ENCODE data around the gene APC.
"Not testable (repeated sequence)": the region's sequence is repeated elsewhere in the genome, so short reads cannot be mapped to it uniquely, and the experiment has no call there.

Gene APC

DNA sequence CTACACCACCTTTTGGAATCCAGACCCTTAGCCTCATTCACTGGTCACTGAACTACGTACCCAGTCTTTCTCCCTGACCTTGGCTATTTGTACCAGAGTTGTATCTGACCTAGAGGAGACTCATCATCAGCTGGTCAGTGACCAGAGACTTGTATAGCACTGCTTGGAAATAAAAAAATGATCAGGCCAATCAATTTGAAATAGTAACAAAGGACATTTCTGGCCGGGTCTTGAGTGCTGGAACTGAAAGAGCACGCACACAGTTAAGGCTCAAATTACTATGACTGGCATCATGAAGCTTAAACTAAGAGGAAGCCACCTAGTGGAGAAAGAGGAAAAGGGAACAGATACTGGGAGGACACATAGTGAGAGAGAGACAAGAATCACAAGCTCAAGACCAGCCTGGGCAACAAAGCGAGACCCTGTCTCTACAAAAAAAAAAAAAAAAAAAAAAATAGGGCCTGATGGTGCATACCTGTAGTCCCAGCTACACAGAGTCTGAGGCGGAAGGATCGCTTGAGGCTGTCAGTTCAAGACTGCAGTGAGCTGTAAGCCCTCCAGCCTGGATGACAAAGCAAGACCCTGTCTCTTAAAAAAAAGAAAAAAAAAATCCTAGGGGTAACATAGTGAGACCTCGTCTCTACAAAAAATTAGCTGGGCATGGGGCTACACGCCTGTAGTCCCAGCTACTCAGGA lies 110.6 kb downstream of the APC start:
- in situ Hi-C loops (cut with MboI; ENCODE audit: low sequenced_read_pairs, unreplicated experiment) = no loop called here
- TF ChIP-seq, protein P1, sequence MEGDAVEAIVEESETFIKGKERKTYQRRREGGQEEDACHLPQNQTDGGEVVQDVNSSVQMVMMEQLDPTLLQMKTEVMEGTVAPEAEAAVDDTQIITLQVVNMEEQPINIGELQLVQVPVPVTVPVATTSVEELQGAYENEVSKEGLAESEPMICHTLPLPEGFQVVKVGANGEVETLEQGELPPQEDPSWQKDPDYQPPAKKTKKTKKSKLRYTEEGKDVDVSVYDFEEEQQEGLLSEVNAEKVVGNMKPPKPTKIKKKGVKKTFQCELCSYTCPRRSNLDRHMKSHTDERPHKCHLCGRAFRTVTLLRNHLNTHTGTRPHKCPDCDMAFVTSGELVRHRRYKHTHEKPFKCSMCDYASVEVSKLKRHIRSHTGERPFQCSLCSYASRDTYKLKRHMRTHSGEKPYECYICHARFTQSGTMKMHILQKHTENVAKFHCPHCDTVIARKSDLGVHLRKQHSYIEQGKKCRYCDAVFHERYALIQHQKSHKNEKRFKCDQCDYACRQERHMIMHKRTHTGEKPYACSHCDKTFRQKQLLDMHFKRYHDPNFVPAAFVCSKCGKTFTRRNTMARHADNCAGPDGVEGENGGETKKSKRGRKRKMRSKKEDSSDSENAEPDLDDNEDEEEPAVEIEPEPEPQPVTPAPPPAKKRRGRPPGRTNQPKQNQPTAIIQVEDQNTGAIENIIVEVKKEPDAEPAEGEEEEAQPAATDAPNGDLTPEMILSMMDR (IDR thresholded peaks at IDR 0.05; ENCODE audit: borderline replicate concordance, control extremely low read depth, extremely low read depth, insufficient read depth, missing control alignments) = peak; percentile 56
- peak; percentile 51 for DNase-seq (ENCODE audit: low spot score)

- in situ Hi-C loops (cut with MboI; ENCODE audit: low sequenced_read_pairs, unreplicated experiment) = no loop called here
- no peak for DNase-seq (ENCODE audit: low spot score)
- TF ChIP-seq, protein P1 (IDR thresholded peaks at IDR 0.05; ENCODE audit: borderline replicate concordance, control extremely low read depth, extremely low read depth, insufficient read depth, missing control alignments) = no peak
Observed at GRCh38 chr5:112849912-112850311, 112.2 kb downstream of the APC start.

GRCh38 chr5:112854651-112855050 lies 117.0 kb downstream of the APC start:
- TF ChIP-seq, protein P1 (IDR thresholded peaks at IDR 0.05; ENCODE audit: borderline replicate concordance, control extremely low read depth, extremely low read depth, insufficient read depth, missing control alignments) = no peak
- no peak for DNase-seq (ENCODE audit: low spot score)
- in situ Hi-C loops (cut with MboI; ENCODE audit: low sequenced_read_pairs, unreplicated experiment) = no loop called here

GRCh38 chr5:112857866-112858265 lies 120.2 kb downstream of the APC start:
- no peak for DNase-seq (ENCODE audit: low spot score)
- TF ChIP-seq, protein P1 (IDR thresholded peaks at IDR 0.05; ENCODE audit: borderline replicate concordance, control extremely low read depth, extremely low read depth, insufficient read depth, missing control alignments) = no peak
- in situ Hi-C loops (cut with MboI; ENCODE audit: low sequenced_read_pairs, unreplicated experiment) = no loop called here

GRCh38 chr5:112860571-112860928 lies 122.9 kb downstream of the APC start:
- in situ Hi-C loops (cut with MboI; ENCODE audit: low sequenced_read_pairs, unreplicated experiment); DNase-seq (ENCODE audit: low spot score): not testable (repeated sequence)

DNA sequence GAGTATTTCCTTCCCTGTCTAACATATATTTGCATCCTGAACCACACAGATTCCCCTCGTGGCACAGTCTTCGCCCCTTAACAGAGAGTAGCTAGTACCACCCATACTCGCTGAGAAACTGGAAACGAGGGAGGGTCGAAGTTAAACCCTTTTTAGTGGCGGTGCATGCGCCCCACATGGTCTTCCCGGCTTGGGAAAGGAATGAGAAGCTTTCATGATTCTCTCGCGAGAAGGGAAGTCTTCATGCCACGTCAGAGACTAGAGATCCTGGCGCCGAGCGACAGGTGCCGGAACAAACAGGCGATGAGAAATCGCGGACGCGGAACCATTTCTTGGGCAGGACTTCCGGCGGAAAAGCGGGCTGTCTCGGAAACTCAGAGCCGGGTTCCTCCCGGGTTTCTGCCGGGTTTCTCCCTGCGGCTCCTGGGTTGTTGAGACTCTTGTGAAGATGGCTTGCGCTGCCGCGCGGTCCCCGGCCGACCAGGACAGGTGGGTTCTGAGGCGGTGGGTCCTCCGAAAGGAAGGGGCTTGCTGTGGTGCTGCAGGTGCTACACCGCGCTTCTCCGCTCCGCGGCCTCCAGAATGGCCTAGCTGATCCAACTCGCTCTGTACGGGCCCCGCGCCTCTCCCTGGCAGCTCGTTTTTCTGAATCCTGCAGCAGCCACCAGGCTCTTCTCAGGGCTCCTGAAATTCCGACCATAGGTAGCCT lies 123.4 kb downstream of the APC start, which contains the start of gene SRP19:
Gene SRP19 (plus strand): TSS at position 359 of the 709 bp plus-strand sequence. CDS start 90 bp downstream, at position 449.
- DNase-seq (ENCODE audit: low spot score) = peak; percentile 96
- TF ChIP-seq, protein P1 (IDR thresholded peaks at IDR 0.05; ENCODE audit: borderline replicate concordance, control extremely low read depth, extremely low read depth, insufficient read depth, missing control alignments) = no peak
- in situ Hi-C loops (cut with MboI; ENCODE audit: low sequenced_read_pairs, unreplicated experiment) = no loop called here

DNA sequence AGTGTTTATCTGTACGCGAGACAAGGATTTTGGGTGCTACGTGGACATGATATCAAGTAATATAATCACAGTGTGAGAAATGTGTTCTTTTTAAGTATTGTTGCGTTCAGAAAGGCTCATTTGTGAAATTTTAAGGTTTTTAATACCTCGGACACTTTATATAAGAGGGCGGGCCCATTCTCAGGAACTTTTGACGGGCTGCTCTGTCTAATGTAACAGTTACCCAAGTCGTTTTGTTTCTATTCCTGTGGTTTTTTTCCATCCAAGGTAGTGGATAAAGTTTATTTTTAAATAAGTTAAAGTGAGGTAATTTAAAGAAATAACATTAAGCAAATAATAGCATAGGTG lies 123.9 kb downstream of the APC start:
- TF ChIP-seq, protein P1 (IDR thresholded peaks at IDR 0.05; ENCODE audit: borderline replicate concordance, control extremely low read depth, extremely low read depth, insufficient read depth, missing control alignments) = no peak
- DNase-seq (ENCODE audit: low spot score) = no peak
- in situ Hi-C loops (cut with MboI; ENCODE audit: low sequenced_read_pairs, unreplicated experiment) = no loop called here

Measured in GM13976 (cell line).